CD14-positive monocyte (primary cell): ENCODE results near the gene LRBA. TPM values are rescaled to one million over a fixed set of nuclear protein-coding genes. Genes with fewer than 3 reads are reported as not detected.

Source experiments
- DNase-seq, 3 donors: peaks; one replicate each; pipeline ENCODE4 v3.0.0-alpha.2; 2011 to 2022
- H2AFZ ChIP-seq: 2 replicates; pipeline ENCODE4 v1.6.0; 2012; ENCODE audit warnings: mild to moderate bottlenecking, low read depth, low read length, inconsistent platforms; ENCODE audit not compliant: insufficient read depth, poor library complexity, severe bottlenecking
- H3K27ac ChIP-seq, 2 donors: 1 replicate in 1 of 2; 2 replicates in 1 of 2; pipeline ENCODE4 v1.5.1; 2012 to 2013; ENCODE audit warnings: low read length in 2 of 2, control low read depth in 1 of 2, inconsistent platforms in 1 of 2, low read depth in 1 of 2, mild to moderate bottlenecking in 1 of 2
- H3K27me3 ChIP-seq, 2 donors: one replicate each; pipeline versions ENCODE4 v1.6.0 to v1.6.1; 2011 to 2013; ENCODE audit warnings: low read length in 2 of 2; ENCODE audit not compliant: control insufficient read depth in 2 of 2, insufficient read depth in 2 of 2
- H3K36me3 ChIP-seq, 2 donors: replicated peaks in 1 of 2; 1 replicate in 1 of 2; 2 replicates in 1 of 2; pipeline versions ENCODE4 v1.5.1 to v1.6.1; 2012 to 2013; ENCODE audit warnings: low read length in 2 of 2, control low read depth in 1 of 2, inconsistent platforms in 1 of 2, mild to moderate bottlenecking in 1 of 2; ENCODE audit not compliant: insufficient read depth in 2 of 2, control insufficient read depth in 1 of 2
- H3K4me1 ChIP-seq, 2 donors: 1 replicate in 1 of 2; 2 replicates in 1 of 2; pipeline versions ENCODE4 v1.5.1 to v1.6.1; 2012 to 2013; ENCODE audit warnings: low read length in 2 of 2, control low read depth in 1 of 2, inconsistent platforms in 1 of 2, mild to moderate bottlenecking in 1 of 2, moderate library complexity in 1 of 2; ENCODE audit not compliant: insufficient read depth in 2 of 2, control insufficient read depth in 1 of 2
- H3K4me2 ChIP-seq: replicated peaks from 2 replicates; pipeline ENCODE3; 2012; ENCODE audit warnings: low read length, moderate library complexity, mild to moderate bottlenecking; ENCODE audit not compliant: poor library complexity, severe bottlenecking; ENCODE audit errors: extremely low read depth
- H3K4me3 ChIP-seq, 3 experiments: fragments of 200-600 bp in 1 of 3; sonication (generic) in 1 of 3; replicated peaks in 1 of 3; 1 replicate in 2 of 3; 2 replicates in 1 of 3; pipeline ENCODE4 v1.5.1; 2011 to 2013; ENCODE audit warnings: low read length in 3 of 3, mild to moderate bottlenecking in 3 of 3, control low read depth in 2 of 3, low read depth in 2 of 3, inconsistent platforms in 1 of 3, moderate library complexity in 1 of 3
- H3K79me2 ChIP-seq: 2 replicates; pipeline ENCODE4 v1.6.0; 2012; ENCODE audit warnings: mild to moderate bottlenecking, control low read depth, inconsistent platforms, low read length, moderate library complexity; ENCODE audit not compliant: insufficient read depth
- H3K9ac ChIP-seq: 2 replicates; pipeline ENCODE4 v1.6.0; 2017; ENCODE audit warnings: low read length, mild to moderate bottlenecking; ENCODE audit not compliant: insufficient read depth, poor library complexity, severe bottlenecking
- H3K9me3 ChIP-seq, 2 donors: replicated peaks in 1 of 2; 1 replicate in 1 of 2; 2 replicates in 1 of 2; pipeline versions ENCODE4 v1.5.1 to v1.6.1; 2012 to 2013; ENCODE audit warnings: low read length in 2 of 2, control low read depth in 1 of 2; ENCODE audit not compliant: control insufficient read depth in 1 of 2, insufficient read depth in 1 of 2
- H4K20me1 ChIP-seq: 2 replicates; pipeline ENCODE4 v1.6.0; 2012; ENCODE audit warnings: mild to moderate bottlenecking, low read length, control low read depth, moderate library complexity; ENCODE audit not compliant: insufficient read depth
- H3K27ac Mint-ChIP-seq, 7 donors: one replicate each; pipeline ENCODE4 v1.8.0; 2020; ENCODE audit warnings: mild to moderate bottlenecking in 7 of 7, mixed read lengths in 7 of 7, moderate library complexity in 6 of 7, inconsistent platforms in 2 of 7
- H3K27me3 Mint-ChIP-seq, 3 donors: one replicate each; pipeline ENCODE4 v1.8.0; 2021 to 2022; ENCODE audit warnings: low read depth in 3 of 3, mild to moderate bottlenecking in 3 of 3, mixed read lengths in 3 of 3, moderate library complexity in 3 of 3, inconsistent platforms in 1 of 3
- H3K36me3 Mint-ChIP-seq, 2 donors: one replicate each; pipeline ENCODE4 v1.8.0; 2020; ENCODE audit warnings: mixed read lengths in 2 of 2, inconsistent platforms in 1 of 2, mild to moderate bottlenecking in 1 of 2
- H3K4me1 Mint-ChIP-seq: one replicate; pipeline ENCODE4 v1.8.0; 2020; ENCODE audit warnings: mild to moderate bottlenecking, mixed read lengths
- H3K4me3 Mint-ChIP-seq, 2 donors: one replicate each; pipeline ENCODE4 v1.8.0; 2020; ENCODE audit warnings: mild to moderate bottlenecking in 2 of 2, mixed read lengths in 2 of 2, moderate library complexity in 1 of 2
- H3K9me3 Mint-ChIP-seq, 7 donors: one replicate each; pipeline ENCODE4 v1.8.0; 2020 to 2022; ENCODE audit warnings: mixed read lengths in 7 of 7, mild to moderate bottlenecking in 6 of 7, moderate library complexity in 6 of 7, inconsistent platforms in 2 of 7
- CTCF ChIP-seq: fragments of 200-600 bp; IDR thresholded peaks from one replicate; pipeline ENCODE4 v1.8.0; 2022; ENCODE audit warnings: antibody characterized with exemption, mild to moderate bottlenecking
- WGBS: methylation state at CpG from one replicate; pipeline ENCODE4 v1.1.5; 2013; ENCODE audit warnings: missing lambda C conversion rate; ENCODE audit not compliant: insufficient coverage; 5-methylcytosine and 5-hydroxymethylcytosine counted together
- intact Hi-C, 2 donors: fragments of 100-400 bp; cut with micrococcal nuclease; formaldehyde crosslinking; loops; one replicate each; pipeline versions ENCODE4 v1.15.0 to v1.15.1; 2023
- polyA plus RNA-seq, 3 donors: library from polyadenylated mRNA; depleted of rRNA in 1 of 3; unstranded in 2 of 3; stranded (reverse) in 1 of 3; fragments of 300-500 nt in 2 of 3; fragments of >200 nt in 1 of 3; fragmentation: Illumina TruSeq in 2 of 3; gene quantifications; 1 replicate in 2 of 3; 2 replicates in 1 of 3; pipeline ENCODE4 v1.2.3, GENCODE V29; 2012 to 2021

The LRBA gene
- polyA plus RNA-seq, 3 donors = 1.5 to 5.5 (median 4.4) TPM

GRCh38 chr4:150609131-150609530 is 406.0 kb downstream of the LRBA start:
- Histone ChIP-seq H3K27me3 (no peaks in the 10 kb centered on the region), H3K9me3 (no peaks in the 10 kb centered on the region), H3K27ac (no peak overlapping the region), H2AFZ (no peak overlapping the region), H3K4me1 (no peaks in the 10 kb centered on the region), H3K4me3 (no peak overlapping the region), H3K9ac (no peak overlapping the region), H4K20me1 (no peaks in the 10 kb centered on the region), H3K36me3 (no peaks in the 10 kb centered on the region), H3K79me2 (no peaks in the 10 kb centered on the region), H3K4me2 (no peak overlapping the region)
- intact Hi-C loops = no loop called here
- no peak for TF ChIP-seq CTCF
- Mint-ChIP-seq H3K27me3 (no peaks in the 10 kb centered on the region), H3K4me3 (no peak overlapping the region), H3K9me3 (peaks cover 0 to 1% (median 0%) of the 10 kb centered on the region in 7 donors), H3K27ac (no peak overlapping the region), H3K4me1 (no peaks in the 10 kb centered on the region), H3K36me3 (no peaks in the 10 kb centered on the region)
- DNase-seq = no peak
- WGBS = no CpG with 5 or more reads among the region's 3 CpGs

- no peak for DNase-seq
- H3K9me3 ChIP-seq = no peaks in the 10 kb centered on the region
- intact Hi-C loops = no loop called here
- 100% methylated on average over 2 of the region's 5 CpGs for WGBS
- Mint-ChIP-seq H3K4me1 (no peaks in the 10 kb centered on the region), H3K36me3 (peaks cover 4% of the 10 kb centered on the region in 2 donors), H3K4me3 (no peak overlapping the region), H3K27ac (no peak overlapping the region), H3K9me3 (no peaks in the 10 kb centered on the region), H3K27me3 (no peaks in the 10 kb centered on the region)
- TF ChIP-seq CTCF = no peak
- no peaks in the 10 kb centered on the region for H3K36me3 ChIP-seq
- no peaks in the 10 kb centered on the region for H3K27me3 ChIP-seq
- no peak overlapping the region for H3K27ac ChIP-seq
- H3K4me2 ChIP-seq = no peak overlapping the region
- no peaks in the 10 kb centered on the region for H4K20me1 ChIP-seq
- no peaks in the 10 kb centered on the region for H3K79me2 ChIP-seq
- H3K9ac ChIP-seq = no peak overlapping the region
- H2AFZ ChIP-seq = no peak overlapping the region
- no peak overlapping the region for H3K4me3 ChIP-seq
- no peaks in the 10 kb centered on the region for H3K4me1 ChIP-seq
These were observed 414.2 kb downstream of the LRBA start for GRCh38 chr4:150600812-150601445.
